GM21423 (cell line): Measurements from ENCODE around the gene ATP11A.

Experiments
- ATAC-seq: cut with Tn5 transposase; IDR thresholded peaks from one replicate; pipeline ENCODE4 v1.9.1; 2021; ENCODE audit warnings: mild to moderate bottlenecking, moderate library complexity; ENCODE audit not compliant: unreplicated experiment

The ATP11A gene

DNA sequence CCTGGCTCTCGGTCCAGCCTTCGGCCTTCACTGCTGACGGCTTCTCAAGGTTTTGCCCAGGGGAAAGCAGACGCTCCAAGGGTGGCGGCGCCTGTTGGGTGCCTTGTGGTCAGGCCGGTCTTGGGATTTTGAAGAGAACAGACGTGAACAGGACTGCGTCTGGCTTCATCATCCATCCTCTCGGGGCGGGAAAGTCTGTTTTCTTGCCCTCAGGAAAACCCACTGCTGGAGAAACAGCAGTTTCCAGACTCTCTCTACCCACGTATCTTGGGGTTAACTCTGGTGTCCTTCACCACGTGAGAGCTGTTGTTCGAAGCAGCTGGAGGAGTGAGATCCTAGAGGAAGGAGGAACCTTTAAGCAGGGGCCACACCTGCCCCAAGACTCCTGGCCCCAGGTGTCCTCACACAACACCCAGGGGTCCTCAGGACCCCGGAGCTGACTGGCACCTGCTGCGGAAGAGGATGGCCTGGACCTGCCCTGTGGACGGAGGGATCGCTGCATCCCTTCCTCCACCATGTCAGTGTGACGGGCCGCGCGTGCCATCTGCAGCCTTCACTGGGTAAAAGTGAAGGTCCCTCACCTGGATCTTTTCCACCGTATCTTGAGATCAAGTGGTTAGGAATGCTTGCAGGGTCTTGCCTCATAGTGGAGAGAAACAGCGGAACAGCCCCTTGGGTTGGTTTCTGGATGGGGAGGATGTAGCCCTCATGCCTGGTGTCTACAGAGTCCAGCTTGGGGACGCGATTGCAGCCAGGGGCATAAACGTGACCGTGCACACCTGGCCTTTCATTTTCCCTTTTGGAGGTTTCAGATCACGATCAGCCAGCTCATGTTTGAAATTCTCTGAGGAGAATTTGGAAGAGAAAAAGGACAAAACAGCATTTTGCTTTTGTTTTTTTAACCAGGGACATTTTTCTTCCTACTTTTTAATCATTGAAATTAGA is 209.7 kb downstream of the ATP11A start:
- ATAC-seq, result no peak

DNA sequence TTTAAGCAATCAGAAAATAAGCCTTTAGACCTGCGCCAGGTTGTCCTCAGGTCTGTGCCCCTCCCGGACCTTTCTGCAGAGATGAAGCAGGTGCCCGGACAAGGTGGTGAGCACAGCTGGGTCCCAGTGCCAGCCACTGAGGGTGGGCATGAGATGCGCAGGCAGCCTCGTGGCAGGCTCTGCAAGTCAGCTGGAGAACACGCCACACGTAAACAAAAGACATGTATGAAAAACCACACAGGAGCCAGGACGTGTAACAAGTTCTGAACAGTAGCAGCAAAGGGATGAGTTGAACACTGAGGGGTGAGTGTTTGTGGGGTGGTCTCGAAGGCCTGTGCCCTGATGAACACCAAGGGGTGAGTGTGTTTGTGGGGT is 210.4 kb downstream of the ATP11A start:
- no peak for ATAC-seq

DNA sequence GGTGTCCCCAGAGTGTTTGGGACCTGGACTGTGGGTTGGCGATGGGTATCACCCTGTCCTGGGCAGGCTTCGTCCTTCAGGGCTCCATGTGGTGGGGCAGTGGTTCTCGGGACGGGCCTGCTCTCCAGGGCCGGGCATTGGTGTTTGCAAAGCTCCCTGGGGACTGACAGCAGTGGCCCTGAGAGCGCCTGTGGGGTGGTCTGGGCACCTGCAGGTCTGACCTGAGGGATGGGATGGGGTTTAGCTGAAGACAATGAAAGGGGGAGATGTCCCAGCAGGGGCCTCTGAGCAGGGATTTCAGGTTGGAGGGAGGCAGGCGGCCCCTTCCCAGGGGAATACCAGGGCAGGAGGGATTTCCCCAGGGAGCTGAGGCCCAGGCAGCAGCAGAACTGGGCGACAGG is 210.9 kb downstream of the ATP11A start:
- ATAC-seq, result no peak

DNA sequence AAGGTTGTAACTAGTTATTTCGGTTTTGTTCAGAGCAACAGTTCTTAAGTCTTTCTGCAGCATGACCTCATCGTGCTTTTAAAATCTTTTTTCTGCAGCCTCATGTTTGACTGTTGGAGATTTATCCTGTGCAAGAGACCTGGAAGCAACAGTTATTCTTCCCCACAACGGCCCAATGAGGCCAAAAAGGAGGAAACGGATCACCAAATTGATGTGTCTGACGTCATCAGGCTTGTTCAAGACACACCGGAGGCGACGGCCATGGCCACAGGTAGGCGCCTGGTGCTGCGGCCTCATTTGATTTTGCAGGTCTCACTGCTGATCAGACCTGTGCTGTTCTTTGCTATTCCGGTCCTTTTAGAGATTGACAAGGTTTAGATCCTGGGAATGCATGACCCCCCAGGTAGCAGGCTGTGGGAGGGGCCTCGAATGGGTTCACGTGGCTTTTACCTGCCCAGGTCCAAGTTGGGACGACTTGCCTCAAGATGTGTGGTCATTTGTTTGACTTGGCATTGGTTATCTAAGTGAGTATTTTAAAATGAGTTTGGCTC is 212.3 kb downstream of the ATP11A start:
- ATAC-seq, result no peak

DNA sequence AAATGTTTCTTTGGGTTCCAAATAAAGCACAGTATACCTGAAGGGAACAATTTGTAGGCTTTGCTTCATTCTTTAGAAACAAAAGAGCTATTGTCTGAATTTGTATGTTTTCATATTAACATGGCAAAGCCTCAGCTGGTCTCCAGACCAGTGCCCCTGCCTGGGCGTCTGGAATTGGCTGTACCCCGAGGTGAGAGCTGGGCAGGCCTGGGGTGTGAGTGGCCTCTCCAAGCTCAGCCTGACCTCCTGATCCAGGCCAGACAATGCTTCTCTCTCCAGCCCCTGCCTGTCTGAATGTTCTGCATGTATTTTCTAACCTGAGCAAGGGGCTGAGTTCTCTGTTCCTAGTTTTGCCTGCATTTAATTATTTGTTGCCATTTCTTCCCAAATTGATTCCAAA is 212.8 kb downstream of the ATP11A start:
- no peak for ATAC-seq

DNA sequence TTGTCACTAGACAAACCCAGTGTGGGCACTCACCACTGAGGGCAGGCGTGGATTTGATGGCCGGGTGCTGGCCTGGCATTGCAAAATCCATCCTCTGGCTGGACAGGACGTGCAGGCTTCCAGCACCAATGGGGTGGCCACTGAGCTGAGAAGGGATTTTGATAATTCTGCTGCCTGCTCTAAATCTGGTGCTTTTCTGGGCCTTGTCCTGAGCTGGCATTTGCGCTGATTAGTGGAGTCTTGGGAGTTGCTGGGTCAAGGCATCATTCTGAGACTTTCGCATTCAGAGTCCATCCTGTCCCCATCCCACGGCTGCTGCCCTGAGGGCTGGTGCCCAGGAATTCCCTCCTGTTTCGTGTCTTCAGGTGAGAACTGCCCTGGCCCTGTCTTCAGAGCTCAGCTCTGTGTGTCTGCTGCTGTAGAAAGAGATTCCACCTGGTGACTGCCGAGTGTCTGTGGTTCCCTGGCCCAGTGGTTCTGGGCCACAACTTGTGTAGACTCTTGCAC is 213.3 kb downstream of the ATP11A start:
- no peak for ATAC-seq

DNA sequence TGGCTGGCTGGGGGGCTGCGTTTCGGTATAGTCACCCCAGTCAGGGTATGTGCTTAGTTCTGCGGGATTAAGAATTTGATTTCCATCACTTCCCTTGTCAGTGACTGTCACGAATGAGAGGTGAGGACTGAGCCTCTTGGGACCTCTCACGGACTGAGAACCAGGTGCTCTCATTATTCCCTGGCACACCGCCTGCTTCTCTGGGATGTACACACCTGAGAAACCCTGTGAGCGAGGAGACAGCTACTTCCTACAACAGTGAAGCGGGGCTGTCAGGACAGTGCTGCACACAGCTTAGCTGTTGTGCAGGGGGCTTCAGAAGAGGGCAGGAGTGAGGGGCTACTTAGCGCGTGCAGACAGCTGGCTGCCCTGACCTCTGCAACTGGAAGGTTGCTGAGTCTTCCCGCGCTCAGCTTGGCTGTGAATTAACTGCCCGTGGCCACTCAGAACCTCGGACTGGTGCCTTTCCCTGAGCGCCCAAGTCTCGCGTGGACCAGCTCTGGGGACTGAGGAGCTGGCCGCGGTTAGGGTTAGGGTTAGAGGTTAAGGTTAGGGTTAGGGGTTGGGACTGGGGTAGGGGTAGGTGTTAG is 213.9 kb downstream of the ATP11A start:
- ATAC-seq, result no peak

DNA sequence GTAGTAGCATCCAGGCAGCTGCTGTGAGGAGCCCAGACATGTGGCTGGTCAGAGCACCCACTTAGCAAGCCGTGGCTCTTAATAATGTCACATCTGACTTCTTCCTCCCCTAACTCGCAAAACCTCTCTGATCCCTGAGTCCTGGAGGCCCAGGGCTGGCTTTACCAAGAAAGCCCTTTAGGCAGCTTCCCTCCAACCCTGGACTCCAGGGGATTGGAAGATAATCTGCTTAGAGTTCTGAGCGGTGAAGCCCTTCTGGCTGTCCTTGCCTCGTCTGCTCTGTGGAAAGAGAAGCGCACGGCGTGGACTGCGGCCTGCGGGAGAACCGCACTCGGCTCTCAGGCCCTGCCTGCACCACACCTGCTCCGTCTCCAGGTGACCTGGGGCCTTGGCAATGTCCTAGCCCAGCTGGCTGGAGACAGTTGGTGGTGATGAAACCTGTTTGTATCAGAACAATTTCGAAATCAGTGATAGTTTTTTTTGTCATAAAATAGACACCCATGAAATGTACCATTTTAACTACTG is 214.7 kb downstream of the ATP11A start:
- no peak for ATAC-seq

DNA sequence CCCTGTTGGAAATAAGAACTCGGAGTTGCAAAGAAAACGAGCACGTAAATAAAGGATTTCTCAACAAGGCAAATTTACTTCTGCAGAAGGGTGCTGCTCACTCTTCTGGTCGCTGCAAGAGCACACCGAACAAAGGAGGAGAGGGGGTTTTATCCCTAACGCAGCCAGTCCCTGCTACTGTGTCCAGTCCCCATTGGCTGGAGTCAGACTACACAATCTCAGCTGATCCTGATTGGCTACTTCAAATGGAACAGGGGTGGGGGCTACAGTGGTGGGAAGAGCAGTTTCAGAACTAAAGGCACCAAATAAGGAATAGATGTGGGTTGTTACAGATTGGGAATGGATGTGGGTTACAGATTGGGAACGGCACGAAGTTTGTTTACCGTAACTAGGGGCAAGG is 215.2 kb downstream of the ATP11A start:
- no peak for ATAC-seq

DNA sequence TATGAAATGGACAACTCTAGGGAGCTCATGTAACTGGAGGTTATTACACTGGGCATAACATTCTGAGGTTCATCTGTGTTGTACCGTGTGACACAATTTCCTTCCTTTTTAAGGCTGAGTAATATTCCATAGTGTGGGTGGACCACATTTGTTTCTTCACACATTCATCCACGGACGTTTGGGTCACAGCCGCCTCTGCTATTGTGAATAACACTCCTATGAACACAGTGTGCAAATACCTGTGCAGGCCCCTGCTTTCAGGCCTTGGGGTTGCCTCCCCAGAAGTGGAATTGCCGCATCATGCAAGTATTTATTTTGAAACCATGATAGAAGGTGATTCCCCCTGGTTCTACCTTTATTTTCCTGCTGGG is 215.8 kb downstream of the ATP11A start:
- no peak for ATAC-seq

DNA sequence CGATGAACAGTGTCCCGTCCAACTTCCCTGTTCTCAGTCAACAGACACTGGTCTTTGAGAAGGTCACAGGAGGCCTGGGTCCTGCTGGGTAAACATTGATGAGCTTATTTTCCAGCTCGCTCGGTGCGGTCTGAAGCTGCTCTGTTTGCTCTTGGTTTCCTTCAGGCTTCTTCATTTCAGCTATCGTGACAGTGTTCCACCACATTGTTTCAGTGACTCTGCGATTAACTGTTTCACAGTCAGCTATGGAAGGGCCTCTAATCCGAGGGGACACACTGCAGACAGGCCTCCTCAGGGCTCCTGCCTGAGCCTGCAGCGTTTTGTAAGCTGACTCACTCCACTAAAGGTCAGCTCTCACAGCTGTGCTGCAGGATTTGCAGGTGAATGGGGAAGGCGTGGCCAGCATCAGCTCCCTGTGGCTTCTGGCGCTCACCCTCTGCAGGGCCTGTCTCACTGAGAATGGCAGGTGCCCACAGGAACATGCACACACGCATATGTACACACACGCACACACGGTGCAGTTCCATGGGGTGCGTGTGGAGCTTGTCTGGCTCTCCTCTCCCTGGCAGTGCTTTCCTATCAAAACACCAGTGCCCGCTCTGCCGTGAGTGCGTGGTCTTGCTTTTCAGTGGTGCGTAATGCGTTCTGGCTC is 216.3 kb downstream of the ATP11A start:
- no peak for ATAC-seq

DNA sequence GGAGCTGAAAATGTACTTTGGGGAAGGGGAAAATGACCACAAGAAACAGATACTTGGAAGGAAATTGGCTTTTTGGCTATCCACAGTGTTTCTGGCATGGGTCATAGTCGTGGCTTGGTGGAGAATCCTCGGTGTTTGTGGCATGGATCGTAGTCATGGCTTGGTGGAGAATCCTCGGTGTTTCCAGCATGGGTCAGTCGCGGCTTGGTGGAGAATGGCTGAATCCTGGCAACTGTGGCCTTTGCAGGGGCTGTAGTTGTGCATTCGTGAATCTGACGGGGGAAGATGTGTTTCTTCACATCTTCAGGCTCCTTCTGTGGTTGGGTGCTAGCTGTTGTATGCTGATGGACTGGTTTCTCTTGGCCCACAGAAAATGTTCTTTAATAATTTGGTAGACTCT is 217.4 kb downstream of the ATP11A start:
- ATAC-seq, result no peak

DNA sequence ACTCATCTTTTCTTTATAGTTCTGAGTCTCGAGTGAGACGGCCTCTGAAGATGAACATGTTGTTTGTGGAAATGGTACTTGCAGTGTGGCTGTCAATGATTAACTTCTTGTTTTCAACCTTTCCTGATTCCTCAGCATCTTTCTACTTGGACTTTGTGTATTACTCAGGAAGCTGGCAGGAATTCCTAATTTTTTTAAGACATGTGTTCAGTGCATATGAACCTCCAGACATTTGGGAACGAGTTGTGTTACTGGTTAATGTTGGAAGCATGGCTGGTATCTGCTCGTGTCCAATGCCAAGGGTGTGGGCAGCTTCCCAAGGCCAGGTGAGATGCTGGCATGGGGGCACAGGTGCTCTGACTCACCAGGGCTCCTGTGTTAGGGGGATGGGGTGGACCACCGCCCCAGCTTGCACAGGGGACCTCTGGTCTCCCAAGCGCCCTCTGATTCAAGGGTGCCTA is 218.1 kb downstream of the ATP11A start:
- no peak for ATAC-seq

DNA sequence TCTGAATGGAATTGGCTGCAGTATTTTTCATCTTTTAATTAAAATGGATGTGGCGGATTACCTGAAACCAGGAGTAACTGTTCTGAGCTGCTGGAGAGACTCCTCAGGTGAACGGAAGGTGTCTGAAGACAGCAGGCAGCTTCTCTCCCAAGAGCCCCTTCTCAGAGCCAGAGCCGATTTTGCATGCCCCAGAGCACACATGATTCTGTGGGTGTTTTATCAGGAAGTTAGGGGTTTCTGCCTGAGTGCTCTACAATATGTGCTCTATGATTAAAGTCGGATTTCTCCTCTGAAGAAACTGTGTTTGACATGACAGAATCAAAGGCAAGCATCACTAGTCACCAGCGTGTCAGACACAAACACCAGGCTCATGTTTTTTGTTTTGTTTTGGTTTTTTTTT is 218.5 kb downstream of the ATP11A start:
- ATAC-seq, result no peak

DNA sequence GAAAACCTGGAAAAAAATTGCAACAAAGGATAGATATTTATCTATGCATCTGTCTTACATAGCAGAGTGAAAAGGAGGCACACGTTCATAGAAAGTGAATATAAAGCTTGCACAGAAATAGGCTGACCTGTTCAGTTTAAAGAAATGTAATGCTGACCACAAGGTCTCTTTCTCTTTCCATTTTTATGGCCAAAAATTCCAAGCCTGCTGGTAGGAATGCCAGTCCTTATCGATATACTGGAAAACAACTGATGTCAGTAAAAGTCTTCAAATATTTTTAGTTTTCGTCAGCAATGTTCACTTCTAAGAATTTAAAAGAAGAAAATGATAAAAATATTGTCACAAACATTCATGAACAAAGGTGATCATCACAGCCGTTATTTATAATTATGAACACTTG is 220.2 kb downstream of the ATP11A start:
- no peak for ATAC-seq

DNA sequence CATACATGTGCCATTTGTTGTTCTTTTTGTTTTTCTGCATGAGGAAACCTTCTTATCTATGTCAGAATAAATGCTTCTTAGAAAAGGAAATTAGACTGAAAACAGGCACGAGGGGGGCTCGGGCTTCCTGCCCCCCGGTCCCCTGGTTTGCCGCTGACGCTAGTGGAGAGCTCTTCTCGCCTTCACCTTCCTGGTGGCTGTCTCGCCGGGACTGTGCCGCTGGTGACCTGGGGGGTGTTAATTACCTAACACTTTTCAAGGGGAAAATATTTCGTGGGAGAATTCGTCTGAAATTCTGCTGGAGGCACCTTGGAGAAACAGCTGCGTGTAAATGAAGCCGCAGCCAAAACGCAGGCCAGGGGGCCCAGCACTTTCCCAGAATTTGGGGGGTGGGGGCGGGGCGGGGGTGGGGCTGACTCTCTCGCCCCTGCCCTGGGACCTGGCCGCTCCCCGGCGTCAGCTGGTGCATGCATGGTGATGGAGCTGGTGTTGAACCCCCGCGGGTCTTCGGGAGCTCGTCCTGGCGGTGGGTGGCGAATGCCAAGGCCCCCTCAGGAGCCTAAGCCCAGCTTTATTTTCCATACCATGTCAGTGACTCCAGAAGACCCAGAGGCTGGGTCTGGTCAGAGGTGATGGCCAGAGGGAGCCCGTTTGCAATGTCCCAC is 220.9 kb downstream of the ATP11A start:
- ATAC-seq, result no peak

DNA sequence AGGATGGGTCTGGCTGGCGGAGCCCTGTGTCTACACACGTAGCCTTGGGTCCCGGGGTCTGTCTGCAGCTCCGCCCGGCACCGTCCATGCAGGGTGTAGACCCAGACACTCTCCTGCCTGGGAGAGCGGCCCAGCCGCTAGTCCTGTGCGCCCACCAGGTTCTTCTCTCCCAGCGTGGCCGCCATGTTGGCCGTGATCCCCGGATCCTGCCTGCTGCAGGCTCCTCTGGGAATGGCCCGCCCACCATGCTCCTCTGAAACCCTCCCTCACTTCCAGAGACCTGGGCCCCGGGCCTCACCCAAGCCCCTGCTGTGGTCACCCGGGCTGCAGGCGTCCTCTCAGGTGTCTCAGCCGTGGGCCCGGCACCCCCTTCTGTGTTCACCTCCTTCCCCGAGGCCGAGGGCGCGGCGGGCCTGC is 221.5 kb downstream of the ATP11A start:
- no peak for ATAC-seq

DNA sequence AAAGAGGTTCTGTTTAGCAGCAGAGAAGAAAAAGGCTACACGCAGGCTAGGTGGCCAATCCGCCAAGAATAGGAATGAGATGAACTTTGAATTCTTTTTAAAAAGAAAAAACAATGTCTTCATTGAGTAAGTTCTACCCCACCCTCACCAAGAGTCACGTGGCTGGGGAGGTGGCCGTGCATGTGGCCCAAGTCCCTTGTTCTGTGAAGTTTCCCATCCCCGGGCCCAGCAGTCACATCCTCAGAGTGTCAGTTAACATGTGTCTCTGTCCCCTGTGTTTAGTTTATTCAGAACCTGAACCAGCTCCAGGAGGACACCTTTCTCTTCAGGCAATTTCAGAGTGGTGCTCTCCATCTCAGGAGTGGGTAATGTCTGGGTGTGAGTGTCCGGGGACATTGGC is 222.0 kb downstream of the ATP11A start:
- ATAC-seq, result no peak

DNA sequence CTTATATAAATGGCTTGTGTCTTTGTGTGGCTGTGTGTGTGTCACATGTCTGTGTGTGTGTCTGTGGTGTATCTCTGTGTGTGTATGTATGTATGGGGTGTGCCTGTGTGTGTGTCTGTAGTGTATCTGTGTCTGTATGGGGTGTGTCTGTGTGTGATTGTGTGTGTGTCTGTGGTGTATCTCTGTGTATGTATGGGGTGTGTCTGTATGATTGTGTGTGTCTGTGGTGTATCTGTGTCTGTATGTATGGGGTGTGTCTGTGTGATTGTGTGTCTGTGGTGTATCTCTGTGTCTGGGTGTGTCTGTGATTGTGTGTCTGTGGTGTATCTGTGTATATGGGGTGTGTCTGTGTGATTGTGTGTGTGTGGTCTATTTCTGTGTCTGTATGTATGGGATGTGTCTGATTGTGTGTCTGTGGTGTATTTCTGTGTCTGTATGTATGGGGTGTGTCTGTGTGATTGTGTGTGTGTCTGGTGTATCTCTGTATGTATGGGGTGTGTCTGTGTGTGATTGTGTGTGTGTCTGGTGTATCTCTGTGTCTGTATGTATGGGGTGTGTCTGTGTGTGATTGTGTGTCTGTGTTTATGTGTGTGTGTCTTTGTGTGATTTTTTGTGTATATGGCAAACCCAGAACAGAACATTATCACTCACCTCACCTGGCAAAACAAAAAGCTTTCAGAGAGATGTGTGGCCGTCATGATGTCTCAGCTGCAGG is 223.0 kb downstream of the ATP11A start:
- ATAC-seq, result no peak

DNA sequence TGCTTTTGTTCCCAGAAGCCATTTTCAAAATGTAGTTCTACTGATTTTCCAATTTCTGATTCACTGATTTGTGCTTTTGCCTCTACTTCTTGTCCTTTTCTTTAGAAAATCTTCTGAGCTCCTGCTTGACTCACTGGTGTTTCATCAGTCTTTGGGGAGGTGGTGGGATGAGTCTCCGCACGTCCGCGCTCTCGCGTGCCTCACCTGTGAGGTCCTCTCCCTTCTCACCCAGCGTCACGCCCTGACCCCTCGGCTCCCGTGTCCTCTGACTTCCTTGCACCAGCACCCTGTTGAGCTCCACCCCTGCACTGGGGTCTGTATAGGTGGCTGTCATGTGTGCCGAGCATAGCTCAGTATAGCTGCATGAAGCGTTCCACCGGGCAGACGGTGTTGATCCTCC is 226.5 kb downstream of the ATP11A start:
- no peak for ATAC-seq
